ENCODE results near the gene ZMYND10. TPM values are rescaled to one million over a fixed set of nuclear protein-coding genes. Genes with fewer than 3 reads are reported as not detected.

The ZMYND10 gene
- total RNA-seq (1.6 TPM), polyA plus RNA-seq (under 1 TPM in 1 of 4 donors, not detected in 3; 0.09 TPM)

DNA sequence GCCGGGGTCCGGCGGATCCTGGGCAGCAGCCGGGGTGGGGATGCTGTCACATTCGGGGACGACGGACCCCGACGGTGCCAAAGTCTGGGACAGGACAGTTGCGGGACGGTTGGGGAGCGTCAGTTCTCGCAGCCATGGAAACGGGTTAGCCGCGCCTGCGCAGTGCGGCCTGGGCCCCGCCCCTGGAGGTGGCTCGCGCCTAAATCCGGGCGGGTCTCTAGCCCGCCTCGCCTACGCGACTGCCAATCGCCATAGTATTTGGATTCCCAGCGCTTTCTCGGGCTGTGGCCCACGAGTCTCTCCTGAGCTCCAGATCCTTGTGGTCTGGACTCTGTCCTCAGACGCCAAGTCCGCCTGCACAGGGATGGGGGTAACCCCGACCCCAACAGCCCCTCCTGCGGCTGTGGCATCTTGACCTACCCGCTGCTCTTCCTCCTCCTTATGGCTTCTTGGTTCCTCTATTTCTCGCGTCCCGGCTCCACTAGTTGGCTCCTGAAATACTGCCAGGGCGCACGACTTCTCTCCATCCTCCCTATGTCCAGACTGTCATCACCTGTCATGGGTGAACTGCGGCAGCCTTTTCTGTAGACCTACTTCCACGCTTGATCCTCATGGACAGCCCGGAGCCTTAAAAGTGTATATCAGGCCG is at the start of gene ZMYND10:
Gene ZMYND10, minus strand, starts transcription at position 147 of the 649 bp plus-strand sequence. CDS start 153 bp downstream, outside the sequence.
- Histone ChIP-seq H3K36me3 (ENCODE audit: control insufficient read depth, insufficient read depth, low read length) (peaks cover 13% of the 10 kb centered on the region), H3K4me1 (ENCODE audit: control insufficient read depth, insufficient read depth, low read length, poor library complexity, severe bottlenecking) (peaks cover 54% of the 10 kb centered on the region), H3K27ac (ENCODE audit: insufficient read depth, low read length, poor library complexity, severe bottlenecking) (no peak within 1 kb of the TSS), H3K4me3 (ENCODE audit: low read depth, low read length) (peak within 1 kb of the TSS; percentile 37), H3K9me3 (ENCODE audit: control insufficient read depth in 2 of 2, low read length in 2 of 2) (no peaks in the 10 kb centered on the region), H3K27me3 (ENCODE audit: control insufficient read depth, insufficient read depth, low read length) (no peaks in the 10 kb centered on the region)
- Mint-ChIP-seq H3K4me1 (peaks cover 5 to 79% (median 38%) of the 10 kb centered on the region in 4 donors), H3K9me3 (no peaks in the 10 kb centered on the region), H3K27ac (peak within 1 kb of the TSS; percentile 23 to 89 (median 62)), H3K36me3 (peaks cover 4% of the 10 kb centered on the region), H3K4me3 (peak within 1 kb of the TSS; percentile 27 to 89 (median 70)), H3K27me3 (no peaks in the 10 kb centered on the region)
- DNase-seq (peak; percentile 72 to 77 (median 74)), ATAC-seq (ENCODE audit: low read depth in 2 of 2) (peak in 1 of 2 donors; percentile 22)

DNA sequence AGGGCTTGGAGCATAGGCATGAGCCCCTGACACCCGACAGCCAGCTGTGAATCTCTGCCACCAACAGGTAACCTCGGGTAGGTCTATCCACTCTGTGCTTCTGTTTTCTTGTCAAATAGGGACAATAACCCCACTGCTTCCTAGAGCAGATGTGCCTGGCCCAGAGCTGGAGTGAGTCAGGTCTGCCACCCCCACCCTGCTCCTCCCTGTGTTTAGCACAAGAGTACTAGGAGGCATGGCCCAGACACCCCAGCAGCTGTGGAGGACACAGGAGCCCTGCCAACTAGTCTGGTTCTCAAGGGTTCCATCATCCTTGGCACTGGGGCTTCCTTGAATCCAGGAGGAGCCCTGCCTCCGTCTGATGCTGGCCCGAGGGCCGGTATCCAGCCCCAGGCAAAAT is 47.5 kb upstream of the ZMYND10 start:
- Histone ChIP-seq H3K4me3 (ENCODE audit: low read depth, low read length) (no peak overlapping the region), H3K36me3 (ENCODE audit: control insufficient read depth, insufficient read depth, low read length) (no peaks in the 10 kb centered on the region), H3K27me3 (ENCODE audit: control insufficient read depth, insufficient read depth, low read length) (no peaks in the 10 kb centered on the region), H3K4me1 (ENCODE audit: control insufficient read depth, insufficient read depth, low read length, poor library complexity, severe bottlenecking) (no peaks in the 10 kb centered on the region), H3K9me3 (ENCODE audit: control insufficient read depth in 2 of 2, low read length in 2 of 2) (no peaks in the 10 kb centered on the region), H3K27ac (ENCODE audit: insufficient read depth, low read length, poor library complexity, severe bottlenecking) (no peak overlapping the region)
- DNase-seq, result no peak
- H3K4me1 Mint-ChIP-seq, result peaks cover 0 to 2% (median 0%) of the 10 kb centered on the region in 4 donors
- no peaks in the 10 kb centered on the region for H3K9me3 Mint-ChIP-seq
- no peak overlapping the region for H3K27ac Mint-ChIP-seq
- H3K4me3 Mint-ChIP-seq, result no peak overlapping the region
- H3K36me3 Mint-ChIP-seq, result no peaks in the 10 kb centered on the region
- no peaks in the 10 kb centered on the region for H3K27me3 Mint-ChIP-seq
- no peak for ATAC-seq (ENCODE audit: low read depth in 2 of 2)

DNA sequence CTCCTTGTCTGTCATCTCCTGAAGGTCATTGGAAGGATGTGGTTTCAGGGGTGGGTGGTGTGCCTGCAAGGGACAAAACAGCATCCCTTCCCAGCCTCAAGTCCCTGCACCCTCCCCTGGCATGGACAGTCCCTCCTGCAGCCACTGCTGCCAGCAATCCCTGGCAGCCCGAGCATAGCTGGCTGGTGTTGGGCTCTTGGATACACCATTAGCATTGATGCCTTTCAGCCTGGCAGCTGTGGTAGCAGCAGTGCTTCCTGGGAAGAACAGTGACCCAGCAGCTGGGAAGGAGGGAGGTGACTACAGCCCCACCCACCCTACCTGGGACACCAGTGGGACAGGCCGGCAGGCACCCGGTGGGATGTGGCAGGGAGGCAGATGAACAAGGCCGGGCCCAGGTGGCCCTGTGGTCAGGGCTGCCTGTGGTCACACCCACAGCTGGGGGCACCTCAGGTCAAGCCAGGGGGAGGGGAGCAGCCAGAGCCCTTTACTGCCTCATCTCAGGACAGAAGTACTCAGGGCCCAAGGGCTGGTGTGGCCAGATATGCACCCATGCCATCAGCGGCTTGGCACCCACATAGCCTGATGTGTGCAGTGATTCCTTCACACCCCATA is 46.7 kb upstream of the ZMYND10 start:
- H3K27me3 Mint-ChIP-seq, result no peaks in the 10 kb centered on the region
- no peaks in the 10 kb centered on the region for H3K36me3 Mint-ChIP-seq
- H3K4me1 Mint-ChIP-seq, result peaks cover 0 to 2% (median 0%) of the 10 kb centered on the region in 4 donors
- Histone ChIP-seq H3K27me3 (ENCODE audit: control insufficient read depth, insufficient read depth, low read length) (no peaks in the 10 kb centered on the region), H3K9me3 (ENCODE audit: control insufficient read depth in 2 of 2, low read length in 2 of 2) (no peaks in the 10 kb centered on the region), H3K36me3 (ENCODE audit: control insufficient read depth, insufficient read depth, low read length) (no peaks in the 10 kb centered on the region), H3K4me3 (ENCODE audit: low read depth, low read length) (no peak overlapping the region), H3K4me1 (ENCODE audit: control insufficient read depth, insufficient read depth, low read length, poor library complexity, severe bottlenecking) (no peaks in the 10 kb centered on the region), H3K27ac (ENCODE audit: insufficient read depth, low read length, poor library complexity, severe bottlenecking) (no peak overlapping the region)
- no peak overlapping the region for H3K4me3 Mint-ChIP-seq
- H3K9me3 Mint-ChIP-seq, result no peaks in the 10 kb centered on the region
- peak overlapping the region in 1 of 3 donors; percentile 23 for H3K27ac Mint-ChIP-seq
- ATAC-seq (ENCODE audit: low read depth in 2 of 2) (no peak), DNase-seq (no peak)

DNA sequence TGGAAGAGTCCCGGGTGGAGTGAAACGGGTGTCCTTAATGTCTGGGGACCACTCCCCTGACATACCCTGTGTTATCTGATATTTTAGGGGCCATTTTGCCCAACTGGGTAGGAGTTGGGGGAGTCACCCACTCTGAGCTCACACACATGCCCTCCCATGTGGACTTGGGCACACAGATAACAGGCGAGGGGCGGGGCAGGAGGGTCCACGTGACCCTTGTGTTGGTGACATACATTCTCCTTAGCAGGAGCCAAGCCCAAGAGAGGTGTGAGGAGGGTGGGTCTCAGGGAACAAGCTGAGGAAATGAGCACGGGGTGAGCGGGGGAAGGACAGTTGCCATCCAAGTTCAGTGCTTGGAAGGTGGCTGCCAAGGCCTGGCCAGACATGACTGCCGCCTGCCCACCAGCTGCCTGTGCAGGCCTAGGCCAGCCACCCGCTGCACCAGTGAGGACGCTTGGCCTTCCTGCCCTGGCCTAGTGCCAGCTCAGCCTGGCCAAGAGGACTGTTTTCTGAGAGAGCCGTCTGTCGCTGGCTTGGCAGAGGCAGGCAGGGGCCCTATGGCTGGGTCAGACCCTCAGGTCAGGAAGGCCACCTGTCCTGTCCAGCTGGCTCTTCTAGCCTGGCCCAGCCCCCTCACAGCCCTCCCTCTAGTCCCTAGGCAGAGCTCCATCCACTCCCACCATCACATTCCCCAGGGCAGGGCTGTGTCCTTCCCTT is 45.1 kb upstream of the ZMYND10 start:
- Mint-ChIP-seq H3K27ac (peak overlapping the region in 1 of 3 donors; percentile 56), H3K27me3 (no peaks in the 10 kb centered on the region), H3K9me3 (no peaks in the 10 kb centered on the region), H3K36me3 (no peaks in the 10 kb centered on the region), H3K4me3 (no peak overlapping the region), H3K4me1 (peaks cover 0 to 2% (median 0%) of the 10 kb centered on the region in 4 donors)
- no peaks in the 10 kb centered on the region for H3K9me3 ChIP-seq (ENCODE audit: control insufficient read depth in 2 of 2, low read length in 2 of 2)
- H3K27me3 ChIP-seq (ENCODE audit: control insufficient read depth, insufficient read depth, low read length), result no peaks in the 10 kb centered on the region
- ATAC-seq (ENCODE audit: low read depth in 2 of 2) (no peak), DNase-seq (no peak)
- no peaks in the 10 kb centered on the region for H3K4me1 ChIP-seq (ENCODE audit: control insufficient read depth, insufficient read depth, low read length, poor library complexity, severe bottlenecking)
- H3K4me3 ChIP-seq (ENCODE audit: low read depth, low read length), result no peak overlapping the region
- H3K36me3 ChIP-seq (ENCODE audit: control insufficient read depth, insufficient read depth, low read length), result no peaks in the 10 kb centered on the region
- no peak overlapping the region for H3K27ac ChIP-seq (ENCODE audit: insufficient read depth, low read length, poor library complexity, severe bottlenecking)

DNA sequence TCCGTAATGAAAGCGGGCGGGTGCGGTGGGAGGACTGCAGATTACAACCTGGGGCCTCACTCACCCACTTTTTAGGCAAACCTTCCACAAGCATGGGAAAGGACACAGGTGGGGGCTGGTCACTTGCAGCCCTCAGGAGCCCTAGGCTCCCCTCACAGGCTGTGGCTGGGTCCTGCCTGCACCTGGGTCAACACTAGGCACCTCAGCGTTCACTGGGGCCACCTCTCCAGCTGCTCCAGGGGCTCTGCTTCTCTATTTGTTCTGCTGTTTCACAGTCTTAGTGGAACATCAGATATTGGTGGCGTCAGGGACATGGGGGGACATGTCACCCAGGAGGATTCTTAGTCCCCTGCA is 43.9 kb upstream of the ZMYND10 start:
- no peaks in the 10 kb centered on the region for H3K9me3 ChIP-seq (ENCODE audit: control insufficient read depth in 2 of 2, low read length in 2 of 2)
- no peak overlapping the region for H3K4me3 ChIP-seq (ENCODE audit: low read depth, low read length)
- H3K36me3 ChIP-seq (ENCODE audit: control insufficient read depth, insufficient read depth, low read length), result no peaks in the 10 kb centered on the region
- Mint-ChIP-seq H3K27ac (no peak overlapping the region), H3K9me3 (no peaks in the 10 kb centered on the region), H3K27me3 (no peaks in the 10 kb centered on the region), H3K4me3 (no peak overlapping the region), H3K36me3 (no peaks in the 10 kb centered on the region), H3K4me1 (peaks cover 0 to 2% (median 0%) of the 10 kb centered on the region in 4 donors)
- no peak overlapping the region for H3K27ac ChIP-seq (ENCODE audit: insufficient read depth, low read length, poor library complexity, severe bottlenecking)
- DNase-seq (no peak), ATAC-seq (ENCODE audit: low read depth in 2 of 2) (no peak)
- H3K4me1 ChIP-seq (ENCODE audit: control insufficient read depth, insufficient read depth, low read length, poor library complexity, severe bottlenecking), result no peaks in the 10 kb centered on the region
- H3K27me3 ChIP-seq (ENCODE audit: control insufficient read depth, insufficient read depth, low read length), result no peaks in the 10 kb centered on the region

DNA sequence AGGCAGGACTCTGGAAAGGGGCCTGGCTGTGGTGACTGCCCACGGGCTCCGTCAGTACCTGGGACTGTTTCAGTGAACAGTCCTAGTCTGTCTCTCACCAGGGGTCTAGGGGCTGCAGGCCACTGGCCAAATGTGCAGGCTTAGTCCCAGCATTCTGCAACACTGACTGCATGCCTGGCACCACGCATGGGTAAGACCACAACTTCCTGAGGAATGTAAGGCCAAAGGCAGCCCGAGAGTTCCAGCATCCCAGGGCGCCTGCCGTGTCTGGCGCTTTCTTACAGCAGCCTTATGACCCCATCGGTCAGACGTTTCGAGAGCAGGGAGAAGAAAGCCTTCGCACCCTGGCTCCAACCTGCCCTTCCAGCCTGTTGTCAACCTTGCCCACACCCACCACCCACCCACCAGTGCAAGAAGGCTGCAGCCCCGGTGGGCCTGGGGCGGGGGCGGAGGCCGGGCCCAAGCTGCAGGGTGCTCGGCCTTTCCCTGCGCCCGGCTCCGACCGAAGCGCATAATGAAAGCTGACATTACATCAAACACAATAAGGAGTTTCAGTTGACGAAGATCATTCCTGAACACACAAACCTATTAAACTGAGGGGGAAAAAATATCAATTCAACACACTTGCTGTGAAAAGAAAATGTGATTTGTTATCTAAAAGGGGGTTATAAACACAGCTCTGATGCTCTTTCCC is 43.3 kb upstream of the ZMYND10 start:
- DNase-seq (no peak), ATAC-seq (ENCODE audit: low read depth in 2 of 2) (no peak)
- Histone ChIP-seq H3K4me1 (ENCODE audit: control insufficient read depth, insufficient read depth, low read length, poor library complexity, severe bottlenecking) (no peaks in the 10 kb centered on the region), H3K27me3 (ENCODE audit: control insufficient read depth, insufficient read depth, low read length) (no peaks in the 10 kb centered on the region), H3K4me3 (ENCODE audit: low read depth, low read length) (no peak overlapping the region), H3K36me3 (ENCODE audit: control insufficient read depth, insufficient read depth, low read length) (no peaks in the 10 kb centered on the region), H3K27ac (ENCODE audit: insufficient read depth, low read length, poor library complexity, severe bottlenecking) (no peak overlapping the region), H3K9me3 (ENCODE audit: control insufficient read depth in 2 of 2, low read length in 2 of 2) (no peaks in the 10 kb centered on the region)
- Mint-ChIP-seq H3K27me3 (no peaks in the 10 kb centered on the region), H3K4me1 (peaks cover 0 to 2% (median 0%) of the 10 kb centered on the region in 4 donors), H3K36me3 (no peaks in the 10 kb centered on the region), H3K27ac (no peak overlapping the region), H3K4me3 (no peak overlapping the region), H3K9me3 (no peaks in the 10 kb centered on the region)

DNA sequence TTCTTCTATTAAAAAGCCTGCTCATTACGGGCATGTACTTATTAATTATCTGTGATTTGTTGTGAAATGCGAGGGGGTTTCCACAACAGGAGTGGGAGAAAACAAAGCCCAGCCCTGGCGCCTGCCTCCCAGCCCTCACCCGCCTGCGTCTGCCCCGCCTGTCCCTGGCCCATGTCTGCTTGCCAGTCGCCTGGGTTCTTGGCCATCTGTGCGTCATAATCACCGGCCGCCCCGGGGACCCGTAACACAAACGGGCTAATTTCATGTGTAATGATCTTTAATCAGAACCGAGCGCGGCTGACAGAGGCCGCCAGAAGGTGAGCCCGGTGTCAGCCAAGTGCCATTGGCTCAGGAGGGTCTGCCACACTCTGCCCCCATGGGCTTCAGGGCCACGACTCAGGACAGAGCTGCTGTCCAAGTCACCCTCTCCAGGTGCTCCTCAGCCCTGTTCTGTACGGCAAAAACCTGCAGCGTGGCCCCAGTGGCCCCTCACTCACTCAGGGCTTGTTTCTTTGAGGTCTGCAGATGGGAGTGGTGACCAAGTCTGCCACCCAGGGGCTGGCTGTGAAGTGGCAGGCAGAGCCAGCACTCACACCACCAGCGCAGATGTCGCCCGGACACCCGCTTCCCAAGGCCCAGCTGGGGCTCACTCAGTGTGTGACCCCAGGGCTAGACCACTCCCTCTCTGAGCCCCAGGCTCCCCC is 42.6 kb upstream of the ZMYND10 start:
- Histone ChIP-seq H3K36me3 (ENCODE audit: control insufficient read depth, insufficient read depth, low read length) (no peaks in the 10 kb centered on the region), H3K9me3 (ENCODE audit: control insufficient read depth in 2 of 2, low read length in 2 of 2) (no peaks in the 10 kb centered on the region), H3K27me3 (ENCODE audit: control insufficient read depth, insufficient read depth, low read length) (no peaks in the 10 kb centered on the region), H3K27ac (ENCODE audit: insufficient read depth, low read length, poor library complexity, severe bottlenecking) (no peak overlapping the region), H3K4me3 (ENCODE audit: low read depth, low read length) (no peak overlapping the region), H3K4me1 (ENCODE audit: control insufficient read depth, insufficient read depth, low read length, poor library complexity, severe bottlenecking) (no peaks in the 10 kb centered on the region)
- ATAC-seq (ENCODE audit: low read depth in 2 of 2), result no peak
- Mint-ChIP-seq H3K9me3 (no peaks in the 10 kb centered on the region), H3K36me3 (no peaks in the 10 kb centered on the region), H3K4me1 (peaks cover 0 to 2% (median 0%) of the 10 kb centered on the region in 4 donors), H3K4me3 (no peak overlapping the region), H3K27ac (no peak overlapping the region), H3K27me3 (no peaks in the 10 kb centered on the region)
- no peak for DNase-seq

Measured in CD4-positive, CD25-positive, alpha-beta regulatory T cell (primary cell).